Measurements from ENCODE around the gene RPS6KC1. TPM values are rescaled to one million over a fixed set of nuclear protein-coding genes. Genes with fewer than 3 reads are reported as not detected.

Gene RPS6KC1
- total RNA-seq, 2 experiments from 2014 or later = 6.2 to 7.0 TPM

- Histone ChIP-seq H3K4me1 (ENCODE audit: insufficient read depth, low read length) (no peaks in the 10 kb centered on the region), H3K4me3 (ENCODE audit: low read length) (no peak overlapping the region), H3K27ac (ENCODE audit: low read depth in 1 of 2, low read length in 2 of 2) (no peak overlapping the region), H3K36me3 (ENCODE audit: insufficient read depth, low read length) (no peaks in the 10 kb centered on the region), H3K27me3 (ENCODE audit: control insufficient read depth in 1 of 2, insufficient read depth in 2 of 2, low read length in 2 of 2) (no peaks in the 10 kb centered on the region), H3K9me3 (ENCODE audit: control insufficient read depth in 1 of 2, insufficient read depth in 1 of 2, low read length in 2 of 2) (no peaks in the 10 kb centered on the region)
- DNase-seq (no peak), ATAC-seq (ENCODE audit: poor library complexity) (no peak)
- ChIA-PET POLR2A (no interaction called here), CTCF (no interaction called here)
- intact Hi-C loops (cut with DNase I, micrococcal nuclease) = no loop called here
- no peak for TF ChIP-seq CTCF (IDR thresholded peaks at IDR 0.05)
- Mint-ChIP-seq H3K4me3 (no peak overlapping the region), H3K36me3 (ENCODE audit: low read depth) (peaks cover 25% of the 10 kb centered on the region), H3K27me3 (no peaks in the 10 kb centered on the region), H3K27ac (no peak overlapping the region), H3K9me3 (no peaks in the 10 kb centered on the region), H3K4me1 (ENCODE audit: low read depth) (no peaks in the 10 kb centered on the region)
Observed at GRCh38 chr1:213251972-213252371, 200.9 kb downstream of the RPS6KC1 start.

GRCh38 chr1:213256438-213257087, 205.5 kb downstream of the RPS6KC1 start:
- Mint-ChIP-seq H3K27me3 (no peaks in the 10 kb centered on the region), H3K36me3 (ENCODE audit: low read depth) (peaks cover 36% of the 10 kb centered on the region), H3K27ac (no peak overlapping the region), H3K9me3 (no peaks in the 10 kb centered on the region), H3K4me1 (ENCODE audit: low read depth) (no peaks in the 10 kb centered on the region), H3K4me3 (no peak overlapping the region)
- no peak overlapping the region for H3K27ac ChIP-seq (ENCODE audit: low read depth in 1 of 2, low read length in 2 of 2)
- H3K27me3 ChIP-seq (ENCODE audit: control insufficient read depth in 1 of 2, insufficient read depth in 2 of 2, low read length in 2 of 2) = no peaks in the 10 kb centered on the region
- no peaks in the 10 kb centered on the region for H3K9me3 ChIP-seq (ENCODE audit: control insufficient read depth in 1 of 2, insufficient read depth in 1 of 2, low read length in 2 of 2)
- DNase-seq (no peak), ATAC-seq (ENCODE audit: poor library complexity) (no peak)
- intact Hi-C loops (cut with DNase I, micrococcal nuclease) = no loop called here
- no peak overlapping the region for H3K4me3 ChIP-seq (ENCODE audit: low read length)
- ChIA-PET POLR2A (no interaction called here), CTCF (no interaction called here)
- H3K36me3 ChIP-seq (ENCODE audit: insufficient read depth, low read length) = no peaks in the 10 kb centered on the region
- TF ChIP-seq CTCF (IDR thresholded peaks at IDR 0.05) = no peak
- H3K4me1 ChIP-seq (ENCODE audit: insufficient read depth, low read length) = no peaks in the 10 kb centered on the region

GRCh38 chr1:213260311-213261075, 209.5 kb downstream of the RPS6KC1 start:
- intact Hi-C loops (cut with DNase I, micrococcal nuclease) = no loop called here
- H3K4me1 Mint-ChIP-seq (ENCODE audit: low read depth) = no peaks in the 10 kb centered on the region
- no peak overlapping the region for H3K27ac Mint-ChIP-seq
- H3K9me3 ChIP-seq (ENCODE audit: control insufficient read depth in 1 of 2, insufficient read depth in 1 of 2, low read length in 2 of 2) = no peaks in the 10 kb centered on the region
- H3K9me3 Mint-ChIP-seq = no peaks in the 10 kb centered on the region
- ChIA-PET POLR2A (no interaction called here), CTCF (no interaction called here)
- H3K4me3 Mint-ChIP-seq = no peak overlapping the region
- H3K36me3 Mint-ChIP-seq (ENCODE audit: low read depth) = peaks cover 61% of the 10 kb centered on the region
- no peaks in the 10 kb centered on the region for H3K4me1 ChIP-seq (ENCODE audit: insufficient read depth, low read length)
- no peak overlapping the region for H3K4me3 ChIP-seq (ENCODE audit: low read length)
- H3K27ac ChIP-seq (ENCODE audit: low read depth in 1 of 2, low read length in 2 of 2) = no peak overlapping the region
- H3K36me3 ChIP-seq (ENCODE audit: insufficient read depth, low read length) = peaks cover 7% of the 10 kb centered on the region
- no peak for TF ChIP-seq CTCF (IDR thresholded peaks at IDR 0.05)
- no peak for ATAC-seq (ENCODE audit: poor library complexity)
- DNase-seq = no peak
- no peaks in the 10 kb centered on the region for H3K27me3 Mint-ChIP-seq
- H3K27me3 ChIP-seq (ENCODE audit: control insufficient read depth in 1 of 2, insufficient read depth in 2 of 2, low read length in 2 of 2) = no peaks in the 10 kb centered on the region

All from CD4-positive, alpha-beta T cell (primary cell).